Panc1 (cell line): ENCODE results near the gene BCAS3.

Source experiments
- TCF7L2 ChIP-seq: IDR thresholded peaks from 2 replicates; pipeline ENCODE4 v1.6.1; 2011; ENCODE audit warnings: mild to moderate bottlenecking, low read depth, low read length, inconsistent platforms
- TF ChIP-seq, protein P1 (sequence below), 2 experiments: IDR thresholded peaks; 2 replicates each; pipeline ENCODE4 v1.6.1; 2011 to 2012; ENCODE audit warnings: low read depth in 2 of 2, control low read depth in 1 of 2, low read length in 1 of 2, mild to moderate bottlenecking in 1 of 2, moderate library complexity in 1 of 2; ENCODE audit not compliant: insufficient read depth in 1 of 2
- TF ChIP-seq, protein P2 (sequence below): fragments of 450-650 bp; IDR thresholded peaks from 2 replicates; pipeline ENCODE4 v1.5.1; 2017; ENCODE audit warnings: mild to moderate bottlenecking

DNA sequence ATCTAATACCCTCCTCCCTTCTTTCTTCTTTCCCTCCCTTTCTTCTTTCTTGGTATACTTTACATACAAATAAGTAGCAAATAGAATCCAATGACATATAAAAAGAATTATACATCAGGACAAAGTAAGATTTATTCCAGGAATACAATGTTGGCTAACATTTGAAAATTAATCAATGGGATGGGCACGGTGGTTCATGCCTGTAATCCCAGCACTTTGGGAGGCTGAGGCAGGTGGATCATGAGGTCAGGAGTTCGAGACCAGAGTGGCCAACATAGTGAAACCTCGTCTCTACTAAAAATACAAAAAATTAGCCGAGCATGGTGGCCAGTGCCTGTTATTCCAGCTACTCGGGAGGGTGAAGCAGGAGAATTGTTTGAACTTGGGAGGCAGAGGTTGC is 72.1 kb downstream of the BCAS3 start:
- TF ChIP-seq TCF7L2, result no peak
- TF ChIP-seq, protein P1, sequence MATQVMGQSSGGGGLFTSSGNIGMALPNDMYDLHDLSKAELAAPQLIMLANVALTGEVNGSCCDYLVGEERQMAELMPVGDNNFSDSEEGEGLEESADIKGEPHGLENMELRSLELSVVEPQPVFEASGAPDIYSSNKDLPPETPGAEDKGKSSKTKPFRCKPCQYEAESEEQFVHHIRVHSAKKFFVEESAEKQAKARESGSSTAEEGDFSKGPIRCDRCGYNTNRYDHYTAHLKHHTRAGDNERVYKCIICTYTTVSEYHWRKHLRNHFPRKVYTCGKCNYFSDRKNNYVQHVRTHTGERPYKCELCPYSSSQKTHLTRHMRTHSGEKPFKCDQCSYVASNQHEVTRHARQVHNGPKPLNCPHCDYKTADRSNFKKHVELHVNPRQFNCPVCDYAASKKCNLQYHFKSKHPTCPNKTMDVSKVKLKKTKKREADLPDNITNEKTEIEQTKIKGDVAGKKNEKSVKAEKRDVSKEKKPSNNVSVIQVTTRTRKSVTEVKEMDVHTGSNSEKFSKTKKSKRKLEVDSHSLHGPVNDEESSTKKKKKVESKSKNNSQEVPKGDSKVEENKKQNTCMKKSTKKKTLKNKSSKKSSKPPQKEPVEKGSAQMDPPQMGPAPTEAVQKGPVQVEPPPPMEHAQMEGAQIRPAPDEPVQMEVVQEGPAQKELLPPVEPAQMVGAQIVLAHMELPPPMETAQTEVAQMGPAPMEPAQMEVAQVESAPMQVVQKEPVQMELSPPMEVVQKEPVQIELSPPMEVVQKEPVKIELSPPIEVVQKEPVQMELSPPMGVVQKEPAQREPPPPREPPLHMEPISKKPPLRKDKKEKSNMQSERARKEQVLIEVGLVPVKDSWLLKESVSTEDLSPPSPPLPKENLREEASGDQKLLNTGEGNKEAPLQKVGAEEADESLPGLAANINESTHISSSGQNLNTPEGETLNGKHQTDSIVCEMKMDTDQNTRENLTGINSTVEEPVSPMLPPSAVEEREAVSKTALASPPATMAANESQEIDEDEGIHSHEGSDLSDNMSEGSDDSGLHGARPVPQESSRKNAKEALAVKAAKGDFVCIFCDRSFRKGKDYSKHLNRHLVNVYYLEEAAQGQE (IDR thresholded peaks at IDR 0.05; ENCODE audit: insufficient read depth in 1 of 2, low read depth in 2 of 2, low read length in 1 of 2), result no peak
- TF ChIP-seq, protein P2, sequence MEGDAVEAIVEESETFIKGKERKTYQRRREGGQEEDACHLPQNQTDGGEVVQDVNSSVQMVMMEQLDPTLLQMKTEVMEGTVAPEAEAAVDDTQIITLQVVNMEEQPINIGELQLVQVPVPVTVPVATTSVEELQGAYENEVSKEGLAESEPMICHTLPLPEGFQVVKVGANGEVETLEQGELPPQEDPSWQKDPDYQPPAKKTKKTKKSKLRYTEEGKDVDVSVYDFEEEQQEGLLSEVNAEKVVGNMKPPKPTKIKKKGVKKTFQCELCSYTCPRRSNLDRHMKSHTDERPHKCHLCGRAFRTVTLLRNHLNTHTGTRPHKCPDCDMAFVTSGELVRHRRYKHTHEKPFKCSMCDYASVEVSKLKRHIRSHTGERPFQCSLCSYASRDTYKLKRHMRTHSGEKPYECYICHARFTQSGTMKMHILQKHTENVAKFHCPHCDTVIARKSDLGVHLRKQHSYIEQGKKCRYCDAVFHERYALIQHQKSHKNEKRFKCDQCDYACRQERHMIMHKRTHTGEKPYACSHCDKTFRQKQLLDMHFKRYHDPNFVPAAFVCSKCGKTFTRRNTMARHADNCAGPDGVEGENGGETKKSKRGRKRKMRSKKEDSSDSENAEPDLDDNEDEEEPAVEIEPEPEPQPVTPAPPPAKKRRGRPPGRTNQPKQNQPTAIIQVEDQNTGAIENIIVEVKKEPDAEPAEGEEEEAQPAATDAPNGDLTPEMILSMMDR, result no peak
